H9 (cell line): Measurements from ENCODE around the gene UBQLN4. TPM values are rescaled to one million over a fixed set of nuclear protein-coding genes. Genes with fewer than 3 reads are reported as not detected.

Source experiments
- DNase-seq: peaks from one replicate; pipeline ENCODE4 v3.0.0-alpha.2; 2017
- H2AFZ ChIP-seq: one replicate; pipeline ENCODE4 v1.6.1; 2013; ENCODE audit warnings: mild to moderate bottlenecking, low read length, control low read depth, moderate library complexity
- H2AK5ac ChIP-seq: 2 replicates; pipeline ENCODE4 v1.6.1; 2013; ENCODE audit warnings: low read length, control low read depth, mixed read lengths; ENCODE audit not compliant: insufficient read length
- H2BK120ac ChIP-seq: one replicate; pipeline ENCODE4 v1.6.1; 2013; ENCODE audit warnings: low read depth, mild to moderate bottlenecking, low read length, control low read depth, inconsistent platforms; ENCODE audit not compliant: poor library complexity, severe bottlenecking
- H2BK12ac ChIP-seq: 2 replicates; pipeline ENCODE4 v1.6.1; 2013; ENCODE audit warnings: low read length, control low read depth, mixed read lengths, low read depth; ENCODE audit not compliant: insufficient read length
- H2BK15ac ChIP-seq: 2 replicates; pipeline ENCODE4 v1.6.1; 2013; ENCODE audit warnings: low read depth, low read length, control low read depth
- H2BK20ac ChIP-seq: one replicate; pipeline ENCODE4 v1.6.1; 2013; ENCODE audit warnings: low read depth, mild to moderate bottlenecking, low read length, control low read depth, inconsistent platforms; ENCODE audit not compliant: poor library complexity, severe bottlenecking
- H2BK5ac ChIP-seq: 2 replicates; pipeline ENCODE4 v1.6.1; 2013; ENCODE audit warnings: low read length, control low read depth, mixed read lengths; ENCODE audit not compliant: insufficient read length
- H3K14ac ChIP-seq: 2 replicates; pipeline ENCODE4 v1.6.1; 2013; ENCODE audit warnings: low read length, control low read depth; ENCODE audit not compliant: insufficient read depth
- H3K18ac ChIP-seq: 2 replicates; pipeline ENCODE4 v1.6.1; 2013; ENCODE audit warnings: low read depth, mild to moderate bottlenecking, mixed read lengths, low read length, control low read depth; ENCODE audit not compliant: insufficient read length
- H3K23ac ChIP-seq: 2 replicates; pipeline ENCODE4 v1.6.1; 2013; ENCODE audit warnings: low read length, control low read depth, mixed read lengths, low read depth; ENCODE audit not compliant: insufficient read length
- H3K23me2 ChIP-seq: 2 replicates; pipeline ENCODE4 v1.6.1; 2013; ENCODE audit warnings: low read depth, mild to moderate bottlenecking, mixed read lengths, low read length, control low read depth; ENCODE audit not compliant: insufficient read length, poor library complexity, severe bottlenecking
- H3K27ac ChIP-seq: 2 replicates; pipeline ENCODE4 v1.5.1; 2013; ENCODE audit warnings: low read length, control low read depth, mixed read lengths, low read depth; ENCODE audit not compliant: insufficient read length
- H3K27me3 ChIP-seq: 2 replicates; pipeline ENCODE4 v1.6.1; 2013; ENCODE audit warnings: low read length, control low read depth, inconsistent platforms; ENCODE audit not compliant: insufficient read depth
- H3K4ac ChIP-seq: 2 replicates; pipeline ENCODE4 v1.6.1; 2013; ENCODE audit warnings: low read depth, mild to moderate bottlenecking, control low read depth, inconsistent platforms, low read length, moderate library complexity
- H3K4me1 ChIP-seq: 2 replicates; pipeline ENCODE4 v1.6.1; 2013; ENCODE audit warnings: low read length, control low read depth, inconsistent platforms; ENCODE audit not compliant: insufficient read depth
- H3K4me2 ChIP-seq: 2 replicates; pipeline ENCODE4 v1.6.1; 2013; ENCODE audit warnings: low read length, control low read depth, mixed read lengths; ENCODE audit not compliant: insufficient read length, insufficient read depth
- H3K56ac ChIP-seq: 2 replicates; pipeline ENCODE4 v1.6.1; 2013; ENCODE audit warnings: low read depth, mild to moderate bottlenecking, mixed read lengths, low read length, control low read depth; ENCODE audit not compliant: insufficient read length
- H3K79me1 ChIP-seq: 2 replicates; pipeline ENCODE4 v1.6.1; 2013; ENCODE audit warnings: low read depth, mild to moderate bottlenecking, moderate library complexity, low read length, control low read depth, inconsistent platforms; ENCODE audit not compliant: insufficient read depth, poor library complexity, severe bottlenecking
- H3K79me2 ChIP-seq: 2 replicates; pipeline ENCODE4 v1.6.1; 2013; ENCODE audit warnings: low read length, control low read depth, inconsistent platforms; ENCODE audit not compliant: insufficient read depth
- H3K9ac ChIP-seq: 2 replicates; pipeline ENCODE4 v1.6.1; 2013; ENCODE audit warnings: low read length, control low read depth, mixed read lengths; ENCODE audit not compliant: insufficient read length; ENCODE audit errors: extremely low read depth
- H3K9me3 ChIP-seq: one replicate; pipeline ENCODE4 v1.6.1; 2013; ENCODE audit warnings: low read depth, low read length, inconsistent platforms; ENCODE audit not compliant: control insufficient read depth
- H3T11ph ChIP-seq: one replicate; pipeline ENCODE4 v1.6.1; 2013; ENCODE audit warnings: mild to moderate bottlenecking, low read length, control low read depth, inconsistent platforms
- H4K20me1 ChIP-seq: one replicate; pipeline ENCODE4 v1.6.1; 2013; ENCODE audit not compliant: control insufficient read depth, insufficient read length, insufficient read depth
- H4K5ac ChIP-seq: 2 replicates; pipeline ENCODE4 v1.6.1; 2013; ENCODE audit warnings: low read depth, mild to moderate bottlenecking, mixed read lengths, low read length, control low read depth; ENCODE audit not compliant: insufficient read length
- H4K8ac ChIP-seq: replicated peaks from 2 replicates; pipeline ENCODE4 v1.6.1; 2013; ENCODE audit warnings: low read length, control low read depth, mixed read lengths, low read depth; ENCODE audit not compliant: insufficient read length
- H4K91ac ChIP-seq: 2 replicates; pipeline ENCODE4 v1.6.1; 2013; ENCODE audit warnings: low read depth, mild to moderate bottlenecking, moderate library complexity, mixed read lengths, low read length, control low read depth; ENCODE audit not compliant: insufficient read length
- H3K27ac Mint-ChIP-seq, 3 experiments: 2 replicates in 2 of 3; 3 replicates in 1 of 3; pipeline ENCODE4 v1.8.0; 2020 to 2021; ENCODE audit warnings: mixed read lengths in 3 of 3, mild to moderate bottlenecking in 1 of 3, moderate library complexity in 1 of 3
- H3K27me3 Mint-ChIP-seq: 2 replicates; pipeline ENCODE4 v1.8.0; 2021; ENCODE audit warnings: low read depth, mild to moderate bottlenecking, moderate library complexity, mixed read lengths
- H3K36me3 Mint-ChIP-seq, 3 experiments: 2 replicates in 2 of 3; 3 replicates in 1 of 3; pipeline ENCODE4 v1.8.0; 2020 to 2021; ENCODE audit warnings: low read depth in 3 of 3, mixed read lengths in 3 of 3; ENCODE audit not compliant: insufficient read depth in 1 of 3
- H3K4me1 Mint-ChIP-seq, 2 experiments: 2 replicates each; pipeline ENCODE4 v1.8.0; 2020; ENCODE audit warnings: mixed read lengths in 2 of 2
- H3K4me3 Mint-ChIP-seq, 2 experiments: 2 replicates in 1 of 2; 3 replicates in 1 of 2; pipeline ENCODE4 v1.8.0; 2020 to 2021; ENCODE audit warnings: mild to moderate bottlenecking in 2 of 2, mixed read lengths in 2 of 2, moderate library complexity in 1 of 2
- H3K9me3 Mint-ChIP-seq, 2 experiments: 2 replicates in 1 of 2; 3 replicates in 1 of 2; pipeline ENCODE4 v1.8.0; 2020; ENCODE audit warnings: mild to moderate bottlenecking in 2 of 2, mixed read lengths in 2 of 2, moderate library complexity in 1 of 2
- CTCF ChIP-seq: fragments of 200-600 bp; sonication (generic); conservative IDR thresholded peaks from 3 replicates; pipeline ENCODE4 v1.8.0; 2021; ENCODE audit warnings: antibody characterized with exemption, mild to moderate bottlenecking
- WGBS: extraction: QIAGEN DNeasy Blood & Tissue Kit; methylation state at CpG from one replicate; pipeline ENCODE4 v1.1.7; 2013; ENCODE audit warnings: missing lambda C conversion rate, low lambda C conversion rate, mixed read lengths; ENCODE audit not compliant: insufficient read length; ENCODE audit errors: extremely low coverage; 5-methylcytosine and 5-hydroxymethylcytosine counted together
- total RNA-seq: library from RNA; stranded (reverse); gene quantifications from 2 replicates; pipeline ENCODE4 v1.2.1, GENCODE V29; 2021

The UBQLN4 gene
- total RNA-seq, 1 experiment from 2014 or later: 49.4 TPM

GRCh38 chr1:156090840-156091188, 37.2 kb upstream of the UBQLN4 start:
- Mint-ChIP-seq H3K36me3 (peaks cover 10 to 33% (median 28%) of the 10 kb centered on the region in 3 experiments; a peak in 6 of 7 replicates), H3K27ac (peak overlapping the region in 2 of 3 experiments; percentile 46 to 62; a peak in 3 of 7 replicates), H3K9me3 (no peaks in the 10 kb centered on the region), H3K4me3 (no peak overlapping the region; a peak in 1 of 5 replicates), H3K4me1 (peaks cover 33 to 36% of the 10 kb centered on the region in 2 experiments), H3K27me3 (no peaks in the 10 kb centered on the region)
- no peak overlapping the region for H3K27ac ChIP-seq
- H3K23ac ChIP-seq: no peak overlapping the region
- H2BK12ac ChIP-seq: no peak overlapping the region
- peaks cover 5% of the 10 kb centered on the region for H3K4me1 ChIP-seq
- H3K27me3 ChIP-seq: no peaks in the 10 kb centered on the region
- no peak overlapping the region for H3T11ph ChIP-seq
- no peak overlapping the region for H4K91ac ChIP-seq
- no peaks in the 10 kb centered on the region for H4K20me1 ChIP-seq
- WGBS: no CpG with 5 or more reads among the region's 14 CpGs
- H3K18ac ChIP-seq: no peak overlapping the region
- H3K56ac ChIP-seq: no peak overlapping the region
- no peak overlapping the region for H4K8ac ChIP-seq
- H3K23me2 ChIP-seq: no peaks in the 10 kb centered on the region
- no peaks in the 10 kb centered on the region for H3K79me1 ChIP-seq
- H3K4me2 ChIP-seq: no peak overlapping the region
- no peak overlapping the region for H3K14ac ChIP-seq
- no peak overlapping the region for H2AFZ ChIP-seq
- DNase-seq: peak; percentile 93
- H3K9ac ChIP-seq: no peak overlapping the region
- peak; percentile 90 for TF ChIP-seq CTCF
- no peak overlapping the region for H2BK20ac ChIP-seq
- no peak overlapping the region for H2BK120ac ChIP-seq
- H2BK5ac ChIP-seq: no peak overlapping the region
- no peak overlapping the region for H2AK5ac ChIP-seq
- H3K4ac ChIP-seq: no peak overlapping the region
- no peak overlapping the region for H4K5ac ChIP-seq
- no peak overlapping the region for H2BK15ac ChIP-seq
- H3K79me2 ChIP-seq: no peaks in the 10 kb centered on the region
- H3K9me3 ChIP-seq: no peaks in the 10 kb centered on the region
